ENCODE results near the gene PSMG4. TPM values are rescaled to one million over a fixed set of nuclear protein-coding genes. Genes with fewer than 3 reads are reported as not detected.

PSMG4 gene
- total RNA-seq, 1 experiment from 2014 or later = 26.8 TPM

DNA sequence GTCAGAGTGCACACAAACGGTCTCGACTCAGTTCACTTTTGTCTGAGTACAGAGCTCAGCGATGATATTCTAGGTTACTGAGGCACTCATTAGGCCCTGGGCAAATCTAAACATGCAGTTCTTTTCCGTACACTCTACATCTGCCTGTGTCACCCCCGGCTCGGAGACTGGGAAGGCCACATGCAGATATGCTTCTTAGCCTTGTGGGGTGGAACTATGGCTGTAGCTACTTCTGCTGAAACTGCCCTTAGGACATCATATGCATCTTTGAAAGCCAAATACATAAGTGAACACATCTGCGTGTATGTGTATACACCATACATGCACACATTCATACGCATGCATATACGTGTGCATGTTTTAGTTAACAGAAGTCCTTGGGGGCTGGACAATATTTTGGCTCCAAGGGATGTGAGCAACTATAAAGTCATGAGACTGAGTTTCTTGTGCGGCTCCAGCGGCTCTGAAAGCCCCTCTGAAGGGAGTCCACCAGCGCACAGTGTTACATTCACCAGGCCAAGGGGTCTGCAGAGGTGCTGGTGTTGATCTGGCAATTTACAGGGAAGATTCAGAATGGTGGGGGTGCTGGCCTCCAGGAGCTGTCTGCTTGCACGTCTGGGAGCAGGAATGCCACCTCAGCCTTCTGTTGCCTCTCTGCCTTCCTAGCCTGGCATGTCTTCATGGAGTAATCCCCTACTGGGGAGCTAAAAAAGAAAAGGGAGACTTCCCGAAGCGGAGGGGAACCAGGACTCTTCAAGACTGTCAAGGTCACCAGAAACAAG is 31.6 kb downstream of the PSMG4 start:
- no peak for DNase-seq (ENCODE audit: low read depth)

DNA sequence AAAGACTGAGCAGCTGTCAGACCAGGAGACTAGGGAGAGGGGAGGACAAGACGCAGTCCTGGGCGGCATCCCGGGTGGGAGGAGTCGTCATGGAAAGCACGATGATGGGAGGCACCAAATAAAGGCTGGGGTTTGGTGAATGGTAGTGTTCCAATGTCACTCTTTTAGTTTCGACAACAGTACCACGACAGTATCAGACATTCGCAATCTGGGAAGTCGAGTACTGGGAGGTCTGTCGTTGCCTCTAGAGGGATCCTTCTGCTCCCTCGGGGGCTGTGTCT is 32.1 kb downstream of the PSMG4 start:
- DNase-seq (ENCODE audit: low read depth) = no peak

- no peak for DNase-seq (ENCODE audit: low read depth)
These were observed 32.6 kb downstream of the PSMG4 start for GRCh38 chr6:3291346-3291745.

GRCh38 chr6:3291987-3292386 is 33.2 kb downstream of the PSMG4 start:
- no peak for DNase-seq (ENCODE audit: low read depth)

GRCh38 chr6:3292431-3293197 is 33.9 kb downstream of the PSMG4 start:
- DNase-seq (ENCODE audit: low read depth) = no peak

GRCh38 chr6:3293271-3294155 is 34.8 kb downstream of the PSMG4 start:
- no peak for DNase-seq (ENCODE audit: low read depth)

DNA sequence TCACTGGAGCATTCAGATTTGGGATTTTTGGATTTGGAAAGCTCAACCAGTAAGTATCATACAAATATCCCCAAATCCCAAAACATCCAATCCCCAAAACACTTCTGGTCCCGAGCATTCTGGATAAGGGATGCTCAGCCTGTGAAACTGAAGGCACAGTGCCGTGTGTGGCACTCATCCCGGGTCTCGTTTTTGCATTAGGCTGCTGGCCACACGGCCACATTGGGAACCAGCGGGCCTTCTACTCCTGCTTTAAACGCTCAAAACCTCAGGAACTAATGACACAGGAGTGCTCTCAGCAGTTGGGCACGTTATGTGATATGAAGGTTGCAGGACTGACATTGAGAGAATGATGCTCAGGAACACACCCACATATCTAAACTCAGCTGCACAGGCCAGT is 35.6 kb downstream of the PSMG4 start:
- DNase-seq (ENCODE audit: low read depth) = no peak

DNA sequence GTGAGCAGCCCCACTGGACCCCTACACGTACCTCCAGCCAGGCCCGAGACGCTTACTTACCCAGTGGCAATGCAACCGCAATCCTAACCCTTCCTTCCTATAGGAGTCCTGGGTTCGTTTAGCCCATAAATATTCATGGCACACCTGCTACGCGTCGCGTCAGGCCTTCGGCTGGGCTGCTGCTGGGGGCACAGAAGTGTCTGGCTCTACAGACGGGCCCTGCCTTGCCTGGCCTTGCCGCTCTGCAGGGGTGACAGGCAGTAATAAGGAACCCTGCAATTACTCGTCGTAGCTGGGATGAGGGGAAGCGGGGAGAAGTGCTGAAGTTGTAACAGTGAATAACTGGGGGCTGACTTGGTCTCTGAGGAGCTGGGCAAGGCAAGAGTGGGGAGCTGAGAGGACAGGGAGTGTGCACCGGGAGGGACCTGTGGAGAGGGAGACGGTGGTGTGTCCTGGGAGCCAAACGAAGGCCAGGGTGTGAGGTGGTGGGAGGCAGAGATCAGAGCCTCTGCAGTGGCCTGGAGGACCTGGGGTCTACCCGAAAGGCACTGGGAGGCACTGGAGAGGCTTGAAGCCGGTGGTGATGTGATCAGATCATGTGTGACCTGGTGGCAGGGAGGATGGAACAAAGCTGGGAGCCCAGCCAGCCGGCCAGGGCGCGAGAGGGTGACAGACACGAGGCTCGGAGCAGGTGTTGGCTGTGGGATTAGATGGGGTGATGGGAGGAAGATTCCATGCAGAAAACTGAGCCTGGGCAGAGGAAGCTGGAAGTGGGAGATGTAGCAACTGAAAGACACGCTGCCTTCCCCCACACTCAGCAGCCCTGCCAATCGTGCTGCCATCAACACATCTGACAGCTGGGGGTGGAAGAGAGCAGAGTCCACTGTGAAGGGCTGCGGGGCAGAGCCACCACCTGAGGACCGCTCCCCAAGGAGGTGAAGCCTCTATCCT is 36.4 kb downstream of the PSMG4 start:
- DNase-seq (ENCODE audit: low read depth) = no peak

DNA sequence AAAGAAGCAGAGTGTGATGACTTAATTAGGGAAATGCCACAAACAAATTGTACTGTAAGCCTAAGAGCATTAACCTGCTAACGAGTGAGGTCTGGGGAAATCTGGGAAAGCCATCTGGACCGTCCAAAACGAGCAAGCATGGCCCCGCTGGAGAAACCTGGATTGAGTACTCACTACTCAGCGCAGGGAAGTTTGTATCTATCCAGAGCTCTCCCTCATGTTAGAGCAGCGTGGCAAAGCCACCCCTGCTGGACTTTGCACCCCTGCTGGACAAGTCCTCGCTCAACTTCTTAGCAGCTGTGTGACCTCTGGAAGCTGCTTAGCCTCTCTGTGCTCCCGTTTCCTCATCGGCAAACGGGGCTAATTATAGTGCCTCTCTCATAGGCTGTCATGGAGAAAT is 37.3 kb downstream of the PSMG4 start:
- DNase-seq (ENCODE audit: low read depth) = no peak

- DNase-seq (ENCODE audit: low read depth) = no peak
These were observed 37.8 kb downstream of the PSMG4 start for GRCh38 chr6:3296537-3296936.

DNA sequence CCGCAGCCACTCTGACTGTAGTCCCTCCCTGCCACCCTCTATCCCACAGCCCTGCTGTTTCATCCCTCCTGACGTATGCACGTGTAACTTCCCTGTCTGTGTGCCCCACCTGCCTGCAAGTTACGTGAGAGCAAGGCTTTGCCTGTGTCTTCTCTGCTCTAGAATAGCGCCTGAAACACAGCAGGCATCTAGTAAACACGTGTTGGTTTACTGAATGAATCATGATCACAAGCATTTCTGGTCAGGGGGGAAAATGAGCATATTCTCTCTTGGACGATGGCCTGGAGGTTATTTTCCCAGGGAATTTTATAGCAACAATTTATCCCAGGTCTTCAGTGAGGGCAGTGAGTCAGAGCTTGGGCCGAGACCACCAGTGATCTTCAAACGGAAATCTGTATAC is 38.3 kb downstream of the PSMG4 start:
- DNase-seq (ENCODE audit: low read depth) = no peak

DNA sequence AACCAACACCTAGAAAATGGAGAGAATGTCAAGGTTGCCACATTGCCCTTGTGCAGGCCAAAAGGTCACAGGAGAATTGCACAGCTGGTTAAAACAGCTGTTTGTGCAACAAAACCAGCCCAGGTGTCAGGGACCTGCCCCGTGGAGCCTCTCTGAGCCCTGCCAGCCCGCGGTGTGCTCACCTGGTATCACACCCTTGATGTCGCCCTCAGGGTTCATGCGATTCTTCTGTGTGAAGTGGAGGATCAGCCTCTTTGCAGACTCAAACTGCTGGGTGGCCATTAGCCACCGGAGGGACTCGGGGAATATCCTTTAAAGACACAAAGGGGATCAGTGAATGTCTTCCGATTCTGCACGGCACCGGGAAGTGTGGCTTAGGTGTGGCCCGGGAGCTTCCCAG is 39.2 kb downstream of the PSMG4 start:
- no peak for DNase-seq (ENCODE audit: low read depth)

DNA sequence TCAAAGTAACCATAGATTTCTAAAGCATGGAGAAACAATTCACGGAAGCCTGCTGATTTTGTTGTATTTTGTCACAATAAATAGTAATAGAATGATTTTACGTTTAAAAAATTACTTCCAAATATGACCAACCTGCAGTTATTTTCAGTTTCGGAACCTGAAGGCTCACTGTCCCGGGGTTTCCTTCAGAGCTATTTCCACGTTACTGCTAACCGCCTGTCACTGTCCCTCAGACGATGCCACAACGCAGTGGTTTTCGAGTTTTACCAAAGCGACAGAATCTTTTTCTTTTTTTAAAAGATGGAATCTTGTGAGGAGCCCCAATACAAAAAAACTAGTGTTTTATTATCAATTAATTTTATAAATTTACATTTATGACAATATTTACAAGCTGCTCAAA is 40.5 kb downstream of the PSMG4 start:
- no peak for DNase-seq (ENCODE audit: low read depth)

- no peak for DNase-seq (ENCODE audit: low read depth)
These were observed 42.8 kb downstream of the PSMG4 start for GRCh38 chr6:3301506-3301905.

DNA sequence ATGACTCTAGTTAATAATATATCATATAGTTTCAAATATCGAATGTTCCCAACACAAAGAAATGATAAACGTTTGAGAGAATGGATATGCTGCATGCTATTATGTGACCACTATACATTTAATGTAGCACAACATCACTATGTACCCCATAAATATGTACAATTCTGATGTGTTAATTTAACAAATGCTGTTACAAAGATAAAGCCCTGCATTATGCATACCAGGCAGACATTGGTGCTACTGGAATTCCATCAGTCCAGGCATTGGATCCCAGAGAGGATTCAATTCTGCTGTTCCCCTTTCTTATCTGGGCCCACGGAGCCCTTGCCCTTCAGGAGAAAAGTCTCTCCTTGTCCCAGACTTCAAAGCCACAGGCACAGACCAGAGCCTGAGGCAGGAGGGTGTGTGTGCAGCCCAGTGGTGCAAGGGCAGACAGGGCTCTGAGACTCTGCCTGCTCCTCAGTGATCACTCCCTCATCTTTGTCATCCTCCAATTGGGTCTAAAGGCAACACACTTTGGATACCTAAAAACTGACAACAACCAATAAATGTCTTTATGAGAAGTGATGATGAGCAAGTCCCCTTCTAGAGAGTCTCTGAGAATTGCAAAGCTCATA is 45.2 kb downstream of the PSMG4 start:
- DNase-seq (ENCODE audit: low read depth) = no peak

- no peak for DNase-seq (ENCODE audit: low read depth)
These were observed 45.9 kb downstream of the PSMG4 start for GRCh38 chr6:3304500-3305215.

- no peak for DNase-seq (ENCODE audit: low read depth)
These were observed 46.4 kb downstream of the PSMG4 start for GRCh38 chr6:3305216-3305565.

- DNase-seq (ENCODE audit: low read depth) = no peak
These were observed 47.1 kb downstream of the PSMG4 start for GRCh38 chr6:3305831-3306230.

DNA sequence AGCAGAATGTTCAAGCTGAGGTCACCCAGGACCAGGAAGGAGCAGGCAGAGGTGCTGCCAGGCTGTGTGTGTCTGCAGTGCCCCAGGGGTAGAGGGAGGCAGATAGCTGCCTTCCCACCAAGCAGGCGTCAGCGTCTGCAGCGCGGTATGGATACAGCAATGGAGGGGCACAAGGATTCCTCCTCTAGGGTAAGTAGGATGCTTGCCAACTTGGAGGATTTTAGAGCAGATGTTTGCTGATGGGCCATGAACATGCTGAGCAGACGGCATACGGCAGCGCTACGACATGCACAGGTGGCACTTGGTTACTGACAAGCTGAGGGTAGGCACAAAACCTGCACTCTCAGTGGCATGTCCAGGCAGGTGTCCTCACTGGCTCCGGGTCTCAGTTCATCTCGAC is 48.1 kb downstream of the PSMG4 start:
- DNase-seq (ENCODE audit: low read depth) = no peak

- DNase-seq (ENCODE audit: low read depth) = no peak
These were observed 48.7 kb downstream of the PSMG4 start for GRCh38 chr6:3307436-3307835.
